Neural cell (in vitro differentiated cells): Measurements from ENCODE around the gene SRRM1. TPM values are rescaled to one million over a fixed set of nuclear protein-coding genes. Genes with fewer than 3 reads are reported as not detected.

ENCODE experiments used
- H2AFZ ChIP-seq: fragments of 200-600, 300-800 bp; sonication (generic), shearing (Covaris generic); 2 replicates; pipeline ENCODE4 v1.6.0; 2014; ENCODE audit warnings: low read depth, mild to moderate bottlenecking, antibody characterized with exemption, low read length, moderate library complexity
- H3F3A ChIP-seq: fragments of 200-600 bp; shearing (Covaris generic); 2 replicates; pipeline ENCODE4 v1.6.1; 2016; ENCODE audit warnings: mild to moderate bottlenecking, moderate library complexity, mixed read lengths, antibody characterized with exemption, low read length; ENCODE audit not compliant: insufficient read depth, poor library complexity, severe bottlenecking
- H3K27ac ChIP-seq: fragments of 200-600, 300-800 bp; sonication (generic), shearing (Covaris generic); 2 replicates; pipeline ENCODE4 v1.5.1; 2014; ENCODE audit warnings: mild to moderate bottlenecking, low read length, moderate library complexity
- H3K27me3 ChIP-seq: fragments of 300-800, 200-600 bp; sonication (generic), shearing (Covaris generic); 2 replicates; pipeline ENCODE4 v1.6.0; 2014; ENCODE audit warnings: mild to moderate bottlenecking, low read depth, low read length, moderate library complexity; ENCODE audit not compliant: insufficient read depth
- H3K36me3 ChIP-seq: fragments of 300-800, 200-600 bp; sonication (generic), shearing (Covaris generic); 2 replicates; pipeline ENCODE4 v1.5.1; 2014; ENCODE audit warnings: mild to moderate bottlenecking, antibody characterized with exemption, low read length, moderate library complexity; ENCODE audit not compliant: insufficient read depth
- H3K4me2 ChIP-seq: fragments of 300-800, 200-600 bp; sonication (generic), shearing (Covaris generic); 2 replicates; pipeline ENCODE4 v1.6.0; 2014; ENCODE audit warnings: mild to moderate bottlenecking, low read length
- H3K4me3 ChIP-seq: fragments of 300-800, 200-600 bp; sonication (generic), shearing (Covaris generic); 2 replicates; pipeline ENCODE4 v1.5.1; 2014; ENCODE audit warnings: mild to moderate bottlenecking, low read length, moderate library complexity
- H3K79me2 ChIP-seq: fragments of 200-600 bp; shearing (Covaris generic); replicated peaks from 2 replicates; pipeline ENCODE4 v1.6.0; 2014; ENCODE audit warnings: mild to moderate bottlenecking, low read length, moderate library complexity; ENCODE audit not compliant: insufficient read depth
- H3K9ac ChIP-seq: fragments of 300-800, 200-600 bp; sonication (generic), shearing (Covaris generic); 2 replicates; pipeline ENCODE4 v1.6.1; 2016; ENCODE audit warnings: mild to moderate bottlenecking, low read length, mixed read lengths
- H3K9me2 ChIP-seq: fragments of 200-600 bp; shearing (Covaris generic); 2 replicates; pipeline ENCODE4 v1.6.1; 2016; ENCODE audit warnings: mild to moderate bottlenecking, low read length, mixed read lengths; ENCODE audit not compliant: insufficient read depth
- H3K9me3 ChIP-seq: fragments of 200-600, 300-800 bp; sonication (generic), shearing (Covaris generic); 2 replicates; pipeline ENCODE4 v1.6.1; 2016; ENCODE audit warnings: mild to moderate bottlenecking, mixed run types, low read length, moderate library complexity, mixed read lengths
- H4K20me1 ChIP-seq: fragments of 200-600 bp; shearing (Covaris generic); 2 replicates; pipeline ENCODE4 v1.6.1; 2016; ENCODE audit warnings: mild to moderate bottlenecking, mixed run types; ENCODE audit not compliant: insufficient read depth
- EP300 ChIP-seq: fragments of 450-650 bp; conservative IDR thresholded peaks from 2 replicates; pipeline ENCODE4 v1.6.1; 2014; ENCODE audit warnings: antibody characterized with exemption, mild to moderate bottlenecking, moderate library complexity; ENCODE audit not compliant: poor library complexity, severe bottlenecking
- EZH2 ChIP-seq: fragments of 200-600, 300-800 bp; shearing (Covaris generic), sonication (generic); IDR thresholded peaks from 2 replicates; pipeline ENCODE4 v1.6.1; 2014; ENCODE audit warnings: antibody characterized with exemption, low read length, borderline replicate concordance, mild to moderate bottlenecking; ENCODE audit not compliant: insufficient read depth, poor library complexity, severe bottlenecking
- MXI1 ChIP-seq: fragments of 450-650 bp; conservative IDR thresholded peaks from 2 replicates; pipeline ENCODE4 v1.6.1; 2014; ENCODE audit warnings: antibody characterized with exemption, mild to moderate bottlenecking; ENCODE audit not compliant: poor library complexity, severe bottlenecking
- POLR2AphosphoS5 ChIP-seq: IDR thresholded peaks from 2 replicates; pipeline ENCODE4 v1.6.1; 2012
- RAD21 ChIP-seq: fragments of 450-650 bp; conservative IDR thresholded peaks from 2 replicates; pipeline ENCODE4 v1.6.1; 2014; ENCODE audit warnings: antibody characterized with exemption, mild to moderate bottlenecking, moderate library complexity
- SMC3 ChIP-seq: fragments of 450-650 bp; conservative IDR thresholded peaks from 2 replicates; pipeline ENCODE4 v1.6.1; 2014; ENCODE audit warnings: antibody characterized with exemption, mild to moderate bottlenecking, moderate library complexity; ENCODE audit not compliant: poor library complexity
- TAF1 ChIP-seq: IDR thresholded peaks from 2 replicates; pipeline ENCODE4 v1.6.1; 2012; ENCODE audit warnings: low read depth
- polyA plus RNA-seq: library from polyadenylated mRNA; depleted of rRNA; stranded (reverse); fragments of >200 nt; gene quantifications from 2 replicates; pipeline ENCODE4 v1.2.3, GENCODE V29; 2014
- TF ChIP-seq, protein P1 (sequence below): fragments of 450-650 bp; IDR thresholded peaks from 2 replicates; pipeline ENCODE4 v1.5.1; 2014; ENCODE audit warnings: antibody characterized with exemption, mild to moderate bottlenecking, moderate library complexity; ENCODE audit not compliant: poor library complexity, severe bottlenecking
- TF ChIP-seq, protein P2 (sequence below): IDR thresholded peaks from 2 replicates; pipeline ENCODE4 v1.6.1; 2012; ENCODE audit warnings: borderline replicate concordance

Gene SRRM1
- polyA plus RNA-seq, 1 donor from 2014 or later: 37.1 TPM

GRCh38 chr1:24717887-24718650 is 75.0 kb downstream of the SRRM1 start:
- H3K4me3 ChIP-seq: no peak overlapping the region
- H3K9ac ChIP-seq: no peak overlapping the region
- H3K9me2 ChIP-seq: no peaks in the 10 kb centered on the region
- no peaks in the 10 kb centered on the region for H3K9me3 ChIP-seq
- H3K79me2 ChIP-seq: no peaks in the 10 kb centered on the region
- no peaks in the 10 kb centered on the region for H3K27me3 ChIP-seq
- no peak overlapping the region for H3K27ac ChIP-seq
- no peak overlapping the region for H3K4me2 ChIP-seq
- no peaks in the 10 kb centered on the region for H4K20me1 ChIP-seq
- TF ChIP-seq MXI1 (no peak), EP300 (no peak), EZH2 (no peak), SMC3 (no peak), POLR2AphosphoS5 (no peak), TAF1 (no peak), RAD21 (no peak)
- TF ChIP-seq, protein P1, sequence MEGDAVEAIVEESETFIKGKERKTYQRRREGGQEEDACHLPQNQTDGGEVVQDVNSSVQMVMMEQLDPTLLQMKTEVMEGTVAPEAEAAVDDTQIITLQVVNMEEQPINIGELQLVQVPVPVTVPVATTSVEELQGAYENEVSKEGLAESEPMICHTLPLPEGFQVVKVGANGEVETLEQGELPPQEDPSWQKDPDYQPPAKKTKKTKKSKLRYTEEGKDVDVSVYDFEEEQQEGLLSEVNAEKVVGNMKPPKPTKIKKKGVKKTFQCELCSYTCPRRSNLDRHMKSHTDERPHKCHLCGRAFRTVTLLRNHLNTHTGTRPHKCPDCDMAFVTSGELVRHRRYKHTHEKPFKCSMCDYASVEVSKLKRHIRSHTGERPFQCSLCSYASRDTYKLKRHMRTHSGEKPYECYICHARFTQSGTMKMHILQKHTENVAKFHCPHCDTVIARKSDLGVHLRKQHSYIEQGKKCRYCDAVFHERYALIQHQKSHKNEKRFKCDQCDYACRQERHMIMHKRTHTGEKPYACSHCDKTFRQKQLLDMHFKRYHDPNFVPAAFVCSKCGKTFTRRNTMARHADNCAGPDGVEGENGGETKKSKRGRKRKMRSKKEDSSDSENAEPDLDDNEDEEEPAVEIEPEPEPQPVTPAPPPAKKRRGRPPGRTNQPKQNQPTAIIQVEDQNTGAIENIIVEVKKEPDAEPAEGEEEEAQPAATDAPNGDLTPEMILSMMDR: no peak
- TF ChIP-seq, protein P2, sequence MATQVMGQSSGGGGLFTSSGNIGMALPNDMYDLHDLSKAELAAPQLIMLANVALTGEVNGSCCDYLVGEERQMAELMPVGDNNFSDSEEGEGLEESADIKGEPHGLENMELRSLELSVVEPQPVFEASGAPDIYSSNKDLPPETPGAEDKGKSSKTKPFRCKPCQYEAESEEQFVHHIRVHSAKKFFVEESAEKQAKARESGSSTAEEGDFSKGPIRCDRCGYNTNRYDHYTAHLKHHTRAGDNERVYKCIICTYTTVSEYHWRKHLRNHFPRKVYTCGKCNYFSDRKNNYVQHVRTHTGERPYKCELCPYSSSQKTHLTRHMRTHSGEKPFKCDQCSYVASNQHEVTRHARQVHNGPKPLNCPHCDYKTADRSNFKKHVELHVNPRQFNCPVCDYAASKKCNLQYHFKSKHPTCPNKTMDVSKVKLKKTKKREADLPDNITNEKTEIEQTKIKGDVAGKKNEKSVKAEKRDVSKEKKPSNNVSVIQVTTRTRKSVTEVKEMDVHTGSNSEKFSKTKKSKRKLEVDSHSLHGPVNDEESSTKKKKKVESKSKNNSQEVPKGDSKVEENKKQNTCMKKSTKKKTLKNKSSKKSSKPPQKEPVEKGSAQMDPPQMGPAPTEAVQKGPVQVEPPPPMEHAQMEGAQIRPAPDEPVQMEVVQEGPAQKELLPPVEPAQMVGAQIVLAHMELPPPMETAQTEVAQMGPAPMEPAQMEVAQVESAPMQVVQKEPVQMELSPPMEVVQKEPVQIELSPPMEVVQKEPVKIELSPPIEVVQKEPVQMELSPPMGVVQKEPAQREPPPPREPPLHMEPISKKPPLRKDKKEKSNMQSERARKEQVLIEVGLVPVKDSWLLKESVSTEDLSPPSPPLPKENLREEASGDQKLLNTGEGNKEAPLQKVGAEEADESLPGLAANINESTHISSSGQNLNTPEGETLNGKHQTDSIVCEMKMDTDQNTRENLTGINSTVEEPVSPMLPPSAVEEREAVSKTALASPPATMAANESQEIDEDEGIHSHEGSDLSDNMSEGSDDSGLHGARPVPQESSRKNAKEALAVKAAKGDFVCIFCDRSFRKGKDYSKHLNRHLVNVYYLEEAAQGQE: no peak
- H2AFZ ChIP-seq: no peak overlapping the region
- no peaks in the 10 kb centered on the region for H3F3A ChIP-seq
- H3K36me3 ChIP-seq: no peaks in the 10 kb centered on the region

DNA sequence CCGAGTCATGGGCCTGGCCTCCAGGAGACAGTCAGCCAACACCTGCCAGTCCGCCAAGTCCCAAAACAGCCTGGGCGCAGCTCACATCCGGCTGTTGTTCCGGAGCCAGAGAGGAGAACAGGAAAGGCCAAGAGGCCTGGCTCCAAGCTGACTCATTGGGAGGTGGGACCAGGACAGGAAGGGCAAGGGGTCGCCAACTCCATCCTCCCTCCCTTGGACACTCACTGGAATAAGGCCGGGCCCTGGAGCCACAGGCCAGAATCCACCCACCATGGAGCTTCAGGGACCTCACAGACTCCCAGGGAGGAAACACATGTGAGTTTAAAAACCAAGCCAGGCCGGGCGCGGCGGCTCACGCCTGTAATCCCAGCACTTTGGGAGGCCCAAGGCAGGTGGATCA is 77.0 kb downstream of the SRRM1 start:
- no peaks in the 10 kb centered on the region for H3K27me3 ChIP-seq
- no peak overlapping the region for H3K9ac ChIP-seq
- H3F3A ChIP-seq: no peaks in the 10 kb centered on the region
- H3K4me2 ChIP-seq: no peak overlapping the region
- H3K27ac ChIP-seq: no peak overlapping the region
- no peaks in the 10 kb centered on the region for H3K79me2 ChIP-seq
- H2AFZ ChIP-seq: no peak overlapping the region
- no peaks in the 10 kb centered on the region for H4K20me1 ChIP-seq
- H3K9me2 ChIP-seq: no peaks in the 10 kb centered on the region
- H3K4me3 ChIP-seq: no peak overlapping the region
- H3K36me3 ChIP-seq: no peaks in the 10 kb centered on the region
- TF ChIP-seq RAD21: no peak
- no peak for TF ChIP-seq EP300
- TF ChIP-seq MXI1: no peak
- TF ChIP-seq, protein P2: no peak
- no peak for TF ChIP-seq TAF1
- TF ChIP-seq, protein P1: no peak
- TF ChIP-seq POLR2AphosphoS5: no peak
- no peak for TF ChIP-seq SMC3
- TF ChIP-seq EZH2: no peak
- H3K9me3 ChIP-seq: no peaks in the 10 kb centered on the region
